Activated naive CD8-positive, alpha-beta T cell treated with anti-CD3 and anti-CD28 coated beads, Interleukin-2, amount 50 U/mL, for 24 hours (primary cell): ENCODE data around the gene SLC15A4.
A peak's percentile ranks its signal among the peaks of the same experiment; 100 is the strongest.
"Not testable (repeated sequence)": the region's sequence is repeated elsewhere in the genome, so short reads cannot be mapped to it uniquely, and the experiment has no call there.

ENCODE experiments used
- ATAC-seq: fragments of 150-1000 bp; cut with Tn5 transposase; one replicate; pipeline ENCODE4 v1.10.0; 2021
- DNase-seq: peaks from one replicate; pipeline ENCODE4 v3.0.0; 2021
- H3K27ac Mint-ChIP-seq: one replicate; pipeline ENCODE4 v1.8.0; 2021; ENCODE audit warnings: mild to moderate bottlenecking, mixed read lengths
- H3K27me3 Mint-ChIP-seq: one replicate; pipeline ENCODE4 v1.8.0; 2021; ENCODE audit warnings: mixed read lengths
- H3K36me3 Mint-ChIP-seq: one replicate; pipeline ENCODE4 v1.8.0; 2021; ENCODE audit warnings: low read depth, mixed read lengths
- H3K4me1 Mint-ChIP-seq: one replicate; pipeline ENCODE4 v1.8.0; 2021; ENCODE audit warnings: mixed read lengths
- H3K4me3 Mint-ChIP-seq: one replicate; pipeline ENCODE4 v1.8.0; 2021; ENCODE audit warnings: mild to moderate bottlenecking, moderate library complexity, mixed read lengths
- H3K9me3 Mint-ChIP-seq: one replicate; pipeline ENCODE4 v1.8.0; 2021; ENCODE audit warnings: mixed read lengths

SLC15A4 gene

GRCh38 chr12:128811806-128812205 lies 12.0 kb downstream of the SLC15A4 start:
- peak overlapping the region; percentile 55 for H3K27ac Mint-ChIP-seq
- H3K4me1 Mint-ChIP-seq: peaks cover 55% of the 10 kb centered on the region
- H3K36me3 Mint-ChIP-seq: peaks cover 56% of the 10 kb centered on the region
- H3K9me3 Mint-ChIP-seq: no peaks in the 10 kb centered on the region
- ATAC-seq (no peak), DNase-seq (no peak)
- H3K27me3 Mint-ChIP-seq: no peaks in the 10 kb centered on the region
- H3K4me3 Mint-ChIP-seq: peak overlapping the region; percentile 36

DNA sequence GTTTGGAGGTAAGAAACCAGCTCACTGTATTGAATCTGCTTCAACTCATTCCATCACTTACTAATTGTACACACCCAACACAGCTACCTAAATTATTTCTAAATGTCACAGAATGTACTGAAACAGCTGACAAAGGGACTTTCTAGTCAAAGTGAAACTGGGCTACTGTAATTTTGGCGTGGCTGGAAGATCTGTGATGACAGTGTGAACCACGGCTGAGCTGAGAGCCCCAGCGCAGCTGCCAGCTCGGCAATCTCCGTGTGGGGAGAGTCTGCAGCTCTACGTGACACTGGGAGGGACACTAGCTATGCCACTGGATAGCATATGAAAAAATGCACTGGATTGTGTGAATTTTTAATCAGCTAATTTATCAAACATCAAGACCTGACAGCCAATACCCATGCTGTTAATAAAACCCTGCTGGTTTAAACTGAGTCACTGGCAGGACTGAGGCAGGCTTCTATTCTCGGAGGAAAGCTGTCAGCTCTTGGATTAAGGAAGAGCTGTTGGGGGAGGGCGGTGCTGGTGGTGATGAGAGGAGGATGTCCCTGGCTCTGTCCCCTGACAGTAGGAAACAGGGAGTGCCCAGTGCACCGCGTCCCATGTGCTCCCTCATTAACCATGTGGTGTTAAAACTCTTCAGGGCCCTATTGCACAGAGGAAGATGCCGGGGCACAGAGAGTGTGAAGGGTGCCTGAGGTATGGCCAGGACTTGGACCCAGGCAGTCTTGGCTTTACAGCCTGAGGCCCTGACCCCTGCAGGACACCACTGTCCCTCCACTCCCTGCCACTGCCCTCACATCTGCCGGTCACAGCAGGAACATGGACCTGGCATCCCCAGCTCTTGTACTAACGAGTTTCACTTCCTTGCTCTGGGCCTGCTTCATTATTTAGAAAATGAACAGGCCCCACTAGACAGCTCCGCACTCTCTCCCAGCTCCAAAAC lies 13.3 kb downstream of the SLC15A4 start:
- H3K27me3 Mint-ChIP-seq: no peaks in the 10 kb centered on the region
- ATAC-seq (peak; percentile 72), DNase-seq (no peak)
- peak overlapping the region; percentile 69 for H3K27ac Mint-ChIP-seq
- no peaks in the 10 kb centered on the region for H3K9me3 Mint-ChIP-seq
- H3K36me3 Mint-ChIP-seq: peaks cover 59% of the 10 kb centered on the region
- no peak overlapping the region for H3K4me3 Mint-ChIP-seq
- peaks cover 44% of the 10 kb centered on the region for H3K4me1 Mint-ChIP-seq

DNA sequence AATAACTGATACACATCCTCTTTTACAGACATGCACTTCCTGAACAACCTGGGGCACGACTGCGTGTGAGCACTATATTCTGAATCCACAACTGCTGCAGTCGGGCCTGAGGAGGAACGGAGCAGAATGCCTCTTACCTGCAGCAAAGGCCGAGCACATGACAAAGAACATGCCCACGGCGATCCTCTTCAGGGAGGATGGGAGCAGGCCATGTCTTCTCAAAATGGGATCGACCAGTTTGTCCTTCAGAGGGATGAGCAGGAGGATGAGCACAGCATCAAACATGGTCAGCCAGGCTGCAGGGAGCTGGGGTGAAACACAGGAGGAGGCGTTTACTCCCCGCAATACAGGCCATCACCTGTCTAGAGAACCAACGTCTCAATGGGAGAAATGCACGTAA lies 15.1 kb downstream of the SLC15A4 start:
- no peaks in the 10 kb centered on the region for H3K9me3 Mint-ChIP-seq
- no peak for ATAC-seq
- H3K36me3 Mint-ChIP-seq: peaks cover 53% of the 10 kb centered on the region
- no peak overlapping the region for H3K4me3 Mint-ChIP-seq
- no peak overlapping the region for H3K27ac Mint-ChIP-seq
- peaks cover 40% of the 10 kb centered on the region for H3K4me1 Mint-ChIP-seq
- H3K27me3 Mint-ChIP-seq: no peaks in the 10 kb centered on the region
- DNase-seq: no peak

GRCh38 chr12:128807161-128807724 lies 16.5 kb downstream of the SLC15A4 start:
- H3K4me3 Mint-ChIP-seq: no peak overlapping the region

DNA sequence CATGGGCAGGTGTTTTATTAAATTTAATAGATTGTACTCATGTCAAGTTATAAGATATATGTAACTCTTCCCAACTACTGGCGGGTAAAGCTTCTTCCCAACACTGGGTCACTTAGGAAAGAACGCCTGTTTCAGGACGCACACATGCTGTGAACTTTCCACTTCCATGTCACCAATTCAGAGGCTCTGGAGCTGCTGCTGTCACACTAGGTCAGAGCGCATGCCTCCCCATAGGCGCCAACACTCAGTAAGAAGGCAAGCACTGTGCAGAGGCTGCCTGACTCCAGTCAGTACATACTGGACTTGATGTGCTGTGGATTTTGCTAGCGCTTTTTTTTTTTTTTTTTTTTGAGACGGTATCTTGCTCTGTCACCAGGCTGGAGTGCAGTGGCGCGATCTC lies 17.2 kb downstream of the SLC15A4 start:
- Mint-ChIP-seq H3K27ac (no peak overlapping the region), H3K27me3 (no peaks in the 10 kb centered on the region), H3K36me3 (peaks cover 56% of the 10 kb centered on the region), H3K9me3 (no peaks in the 10 kb centered on the region), H3K4me3 (no peak overlapping the region), H3K4me1 (peaks cover 36% of the 10 kb centered on the region)
- no peak for DNase-seq
- ATAC-seq: no peak

More at GRCh38 chr12:128807161-128807724, 16.5 kb downstream of the SLC15A4 start:
- DNase-seq (no peak), ATAC-seq (no peak)
- no peaks in the 10 kb centered on the region for H3K27me3 Mint-ChIP-seq
- no peak overlapping the region for H3K27ac Mint-ChIP-seq
- no peaks in the 10 kb centered on the region for H3K9me3 Mint-ChIP-seq
- peaks cover 56% of the 10 kb centered on the region for H3K36me3 Mint-ChIP-seq
- peaks cover 35% of the 10 kb centered on the region for H3K4me1 Mint-ChIP-seq

DNA sequence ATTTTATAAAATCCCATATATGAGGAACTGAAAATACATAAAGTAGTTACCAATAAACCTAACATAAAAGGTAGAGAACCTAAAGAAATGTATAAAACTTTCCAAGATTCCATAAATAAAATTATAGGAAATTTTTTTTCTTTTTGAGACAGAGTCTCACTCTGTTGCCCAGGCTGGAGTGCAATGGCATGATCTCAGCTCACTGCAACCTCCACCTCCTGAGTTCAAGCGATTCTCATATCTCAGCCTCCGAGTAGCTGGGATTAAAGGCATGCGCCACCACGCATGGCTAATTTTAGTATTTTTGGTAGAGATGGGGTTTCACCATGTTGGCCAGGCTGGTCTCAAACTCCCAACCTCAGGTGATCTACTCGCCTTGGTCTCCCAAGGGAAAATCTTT lies 18.4 kb downstream of the SLC15A4 start:
- H3K27me3 Mint-ChIP-seq, H3K9me3 Mint-ChIP-seq, ATAC-seq, DNase-seq, H3K4me3 Mint-ChIP-seq, H3K27ac Mint-ChIP-seq: not testable (repeated sequence)
- peaks cover 30% of the 10 kb centered on the region for H3K4me1 Mint-ChIP-seq
- H3K36me3 Mint-ChIP-seq: peaks cover 67% of the 10 kb centered on the region

DNA sequence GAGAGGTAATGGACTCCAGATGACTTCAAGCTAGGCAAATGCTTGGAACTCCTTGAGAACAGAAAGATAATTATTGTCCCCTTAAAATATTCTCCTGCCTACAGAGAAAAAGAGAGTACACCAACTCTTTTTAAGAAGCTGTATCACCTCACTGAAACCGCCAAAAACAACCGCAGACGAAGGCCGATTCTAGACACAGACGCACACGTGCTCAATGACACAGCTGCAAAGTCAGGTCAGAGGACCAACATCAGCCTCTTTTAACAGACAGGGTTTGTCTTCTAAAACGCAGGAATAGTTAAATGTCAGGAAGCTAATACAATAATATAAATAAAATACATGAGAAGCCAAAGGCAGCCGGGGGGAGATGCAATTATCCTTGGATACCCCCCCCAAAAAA lies 19.0 kb downstream of the SLC15A4 start:
- peaks cover 23% of the 10 kb centered on the region for H3K4me1 Mint-ChIP-seq

GRCh38 chr12:128803788-128804187 lies 20.0 kb downstream of the SLC15A4 start:
- Mint-ChIP-seq H3K36me3 (peaks cover 74% of the 10 kb centered on the region), H3K4me1 (peaks cover 21% of the 10 kb centered on the region)
- ATAC-seq: no peak

More for the DNA sequence above, 19.0 kb downstream of the SLC15A4 start:
- H3K4me3 Mint-ChIP-seq: no peak overlapping the region
- no peak for ATAC-seq
- no peaks in the 10 kb centered on the region for H3K9me3 Mint-ChIP-seq
- H3K36me3 Mint-ChIP-seq: peaks cover 73% of the 10 kb centered on the region
- no peak overlapping the region for H3K27ac Mint-ChIP-seq
- no peaks in the 10 kb centered on the region for H3K27me3 Mint-ChIP-seq
- DNase-seq: no peak

GRCh38 chr12:128802756-128803155 lies 21.0 kb downstream of the SLC15A4 start:
- H3K27me3 Mint-ChIP-seq: no peaks in the 10 kb centered on the region
- H3K9me3 Mint-ChIP-seq: no peaks in the 10 kb centered on the region
- H3K27ac Mint-ChIP-seq: no peak overlapping the region
- peaks cover 25% of the 10 kb centered on the region for H3K4me1 Mint-ChIP-seq
- ATAC-seq: no peak
- H3K4me3 Mint-ChIP-seq: no peak overlapping the region
- no peak for DNase-seq
- H3K36me3 Mint-ChIP-seq: peaks cover 73% of the 10 kb centered on the region

More at GRCh38 chr12:128803788-128804187, 20.0 kb downstream of the SLC15A4 start:
- Mint-ChIP-seq H3K27ac (no peak overlapping the region), H3K9me3 (no peaks in the 10 kb centered on the region), H3K4me3 (no peak overlapping the region), H3K27me3 (no peaks in the 10 kb centered on the region)
- no peak for DNase-seq

- Mint-ChIP-seq H3K4me3 (no peak overlapping the region), H3K27ac (peak overlapping the region; percentile 65), H3K9me3 (no peaks in the 10 kb centered on the region), H3K4me1 (peaks cover 31% of the 10 kb centered on the region), H3K27me3 (no peaks in the 10 kb centered on the region), H3K36me3 (peaks cover 73% of the 10 kb centered on the region)
- peak; percentile 90 for ATAC-seq
- DNase-seq: no peak
Measured at GRCh38 chr12:128801879-128802391, 21.8 kb downstream of the SLC15A4 start.

DNA sequence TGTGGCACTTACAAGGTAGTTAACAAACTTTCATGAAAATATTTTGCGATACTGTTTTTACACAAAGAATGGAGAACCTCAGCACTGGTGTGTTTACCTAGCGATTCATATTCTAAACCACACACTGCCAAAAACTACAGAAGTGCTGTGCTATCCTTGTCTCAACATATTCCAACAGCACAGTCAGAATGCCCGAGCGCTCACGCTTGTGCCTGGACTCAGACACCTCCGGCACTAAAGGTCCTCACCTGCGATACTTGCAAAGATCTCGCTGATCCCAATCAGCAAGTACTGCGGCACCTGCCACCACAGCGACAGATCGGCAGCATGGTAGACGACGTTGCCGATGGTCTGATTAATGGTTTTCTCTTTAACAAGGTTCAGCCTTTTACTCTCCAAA lies 23.2 kb downstream of the SLC15A4 start:
- no peaks in the 10 kb centered on the region for H3K9me3 Mint-ChIP-seq
- H3K27me3 Mint-ChIP-seq: no peaks in the 10 kb centered on the region
- no peak for DNase-seq
- peaks cover 44% of the 10 kb centered on the region for H3K4me1 Mint-ChIP-seq
- no peak overlapping the region for H3K27ac Mint-ChIP-seq
- peaks cover 73% of the 10 kb centered on the region for H3K36me3 Mint-ChIP-seq
- H3K4me3 Mint-ChIP-seq: no peak overlapping the region
- ATAC-seq: no peak

DNA sequence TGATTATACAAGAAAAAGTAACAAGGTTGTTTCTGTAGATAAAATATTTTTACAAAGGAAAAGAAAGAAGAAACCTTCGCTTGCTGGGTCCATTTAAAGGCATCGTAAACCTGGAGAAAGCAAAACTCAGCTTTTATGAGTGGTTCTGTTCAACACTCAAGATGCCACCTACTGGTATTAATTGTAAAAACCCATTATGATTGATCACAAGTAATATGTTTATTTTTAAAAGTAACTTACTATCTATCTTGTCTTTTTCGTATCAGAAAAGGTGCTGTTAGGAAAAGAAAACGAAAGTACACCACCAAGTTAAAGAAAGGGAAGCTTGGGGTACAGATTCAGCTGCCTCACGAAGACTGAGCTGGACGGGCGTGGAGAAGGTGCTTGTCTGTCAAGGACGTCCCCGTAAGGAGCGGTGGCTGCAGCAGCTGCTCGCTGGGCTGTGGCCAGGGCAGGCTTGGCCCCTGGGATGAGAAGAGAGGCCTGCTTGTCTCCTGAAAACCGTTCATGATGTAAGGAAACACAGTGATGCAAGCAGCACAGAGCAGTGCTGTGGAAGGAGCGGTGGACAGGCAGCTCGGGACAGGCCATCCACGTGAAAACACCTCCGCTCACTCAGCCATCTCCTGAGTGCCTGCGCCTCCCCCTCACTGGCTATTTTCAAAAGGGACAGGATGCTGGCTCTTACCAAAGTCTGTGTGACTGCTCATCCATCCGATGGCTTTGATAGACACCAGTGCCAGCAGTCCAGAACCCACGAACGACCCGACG lies 25.0 kb downstream of the SLC15A4 start:
- H3K36me3 Mint-ChIP-seq: peaks cover 77% of the 10 kb centered on the region
- H3K9me3 Mint-ChIP-seq: no peaks in the 10 kb centered on the region
- ATAC-seq: no peak
- no peak for DNase-seq
- no peak overlapping the region for H3K4me3 Mint-ChIP-seq
- H3K4me1 Mint-ChIP-seq: peaks cover 58% of the 10 kb centered on the region
- H3K27me3 Mint-ChIP-seq: no peaks in the 10 kb centered on the region
- no peak overlapping the region for H3K27ac Mint-ChIP-seq

DNA sequence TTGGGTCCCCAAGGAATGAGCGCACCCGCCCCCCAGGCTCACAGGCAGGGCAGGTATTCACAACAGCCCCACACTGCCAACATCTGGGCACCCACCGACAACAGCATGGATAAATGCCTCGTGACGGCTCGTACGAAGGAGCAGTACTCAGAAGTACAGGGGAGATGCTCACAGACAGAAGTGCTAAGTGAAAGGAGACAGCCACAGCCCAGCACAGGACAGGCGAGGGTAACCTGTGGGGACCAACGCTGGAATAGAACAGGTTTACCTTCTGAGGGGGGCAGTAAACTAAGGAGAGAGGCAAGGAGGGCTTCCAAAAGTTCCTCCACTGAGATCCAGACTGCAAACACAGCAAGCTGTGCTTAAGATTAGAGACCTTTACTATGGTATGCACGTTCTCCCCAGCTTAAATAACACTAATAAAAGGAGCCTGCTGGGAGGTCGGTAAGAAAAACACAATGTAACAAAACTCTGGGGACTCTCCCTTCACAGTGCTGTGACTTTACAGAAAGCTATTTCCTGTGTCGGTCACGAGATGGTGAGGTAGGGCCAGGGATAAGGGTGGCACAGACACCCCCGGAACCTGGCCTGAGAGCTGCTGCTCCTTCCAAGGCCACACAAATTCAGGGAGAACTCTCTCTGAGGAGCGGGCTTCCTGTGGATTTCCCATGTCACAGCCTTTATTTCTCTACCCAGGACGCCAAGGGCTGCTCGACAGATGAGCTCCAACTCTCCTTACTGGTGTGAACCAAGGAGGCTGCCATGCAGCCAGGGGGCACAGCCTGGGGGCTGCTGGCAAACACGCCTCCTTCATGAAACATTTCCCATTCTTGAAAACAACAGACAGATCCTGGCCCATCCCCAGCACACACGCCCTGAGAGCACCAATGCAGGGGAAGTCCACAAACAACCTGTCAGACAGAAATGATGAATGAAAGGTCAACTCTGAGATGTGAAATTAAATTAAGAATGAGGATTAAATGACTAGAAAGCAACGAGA lies 26.3 kb downstream of the SLC15A4 start:
- H3K36me3 Mint-ChIP-seq: peaks cover 75% of the 10 kb centered on the region
- H3K4me1 Mint-ChIP-seq: peaks cover 63% of the 10 kb centered on the region
- DNase-seq (no peak), ATAC-seq (no peak)
- H3K9me3 Mint-ChIP-seq: no peaks in the 10 kb centered on the region
- no peaks in the 10 kb centered on the region for H3K27me3 Mint-ChIP-seq
- H3K27ac Mint-ChIP-seq: peak overlapping the region; percentile 26
- no peak overlapping the region for H3K4me3 Mint-ChIP-seq
